ENCODE measurements around the gene IZUMO4.

- TF ChIP-seq EP300 (IDR thresholded peaks at IDR 0.05) (no peak), CTCF (IDR thresholded peaks at IDR 0.05) (no peak)
Measured at GRCh38 chr19:2089727-2090053, 7.0 kb upstream of the IZUMO4 start.
